Kasumi-1 (cell line): ENCODE results near the gene SMOC2.

ENCODE experiments used
- DNase-seq, 2 experiments: peaks; one replicate each; lab custom pipeline; 2025; lab: John Stamatoyannopoulos, UW

The SMOC2 gene

DNA sequence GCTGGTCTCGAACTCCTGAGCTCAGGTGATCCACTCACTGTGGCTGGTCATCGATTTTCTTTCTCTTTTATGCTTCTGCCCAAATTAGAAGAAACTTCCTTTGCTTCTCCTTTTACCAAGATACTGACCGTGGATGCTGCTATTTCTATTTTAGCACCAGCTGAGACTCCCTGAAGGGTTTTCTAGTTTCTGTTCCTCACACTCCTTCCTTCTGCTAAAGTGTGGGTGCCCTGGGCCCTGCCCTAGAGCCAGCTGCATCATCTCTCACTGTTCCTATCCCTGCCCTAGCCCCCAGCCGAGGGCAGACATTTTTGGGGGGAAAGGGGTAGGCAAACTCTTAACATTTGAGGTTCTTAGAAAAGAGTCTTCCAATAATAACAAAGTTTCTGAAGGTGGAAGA lies 6.3 kb downstream of the SMOC2 start:
- no peak for DNase-seq

DNA sequence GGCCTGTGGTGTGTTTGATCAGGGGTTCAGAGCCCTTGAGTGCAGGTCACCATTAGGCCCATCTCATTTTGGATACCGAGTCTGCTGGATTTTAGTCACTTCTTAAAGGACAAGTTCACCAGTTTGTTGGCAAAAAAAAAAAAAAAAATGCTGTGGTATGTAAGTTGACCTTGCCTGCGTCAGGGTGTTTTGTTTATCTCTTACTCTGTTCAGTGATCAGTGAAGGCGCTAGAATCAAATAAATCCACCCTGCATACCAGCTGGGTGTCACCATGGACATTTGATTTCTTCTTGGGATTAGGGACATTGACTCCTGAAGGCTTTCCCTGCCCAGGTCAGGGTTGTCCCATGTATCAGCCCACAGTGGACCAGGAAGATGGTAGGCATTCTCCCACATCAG lies 6.7 kb downstream of the SMOC2 start:
- no peak for DNase-seq

DNA sequence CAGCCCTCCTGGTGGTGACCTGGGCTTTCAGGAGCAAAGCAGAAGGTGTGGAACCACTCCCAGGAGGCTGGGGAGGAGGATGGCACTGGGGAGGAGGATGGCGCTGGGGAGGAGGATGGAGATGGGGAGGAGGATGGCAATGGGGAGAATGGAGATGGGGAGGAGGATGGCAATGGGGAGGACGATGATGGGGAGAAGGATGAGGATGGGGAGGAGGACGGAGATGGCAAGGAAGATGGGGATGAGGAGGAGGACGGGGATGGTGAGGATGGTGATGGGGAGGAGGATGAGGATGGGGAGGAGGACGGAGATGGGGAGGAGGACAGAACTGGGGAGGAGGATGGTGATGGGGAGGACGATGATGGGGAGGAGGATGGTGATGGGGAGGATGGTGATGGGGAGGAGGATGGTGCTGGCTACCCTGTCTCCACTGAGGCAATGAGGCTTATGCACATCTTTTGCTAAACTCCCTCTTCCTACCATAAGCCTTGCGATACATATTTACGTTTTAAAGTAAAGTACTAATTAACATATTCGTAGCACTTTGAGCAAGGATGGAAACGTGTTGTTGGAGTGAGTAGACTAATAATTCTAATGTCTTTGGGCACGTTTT lies 7.4 kb downstream of the SMOC2 start:
- no peak for DNase-seq

- DNase-seq: no peak
Measured at GRCh38 chr6:168450917-168451316, 9.9 kb downstream of the SMOC2 start.

GRCh38 chr6:168451805-168452517 lies 11.0 kb downstream of the SMOC2 start:
- no peak for DNase-seq

DNA sequence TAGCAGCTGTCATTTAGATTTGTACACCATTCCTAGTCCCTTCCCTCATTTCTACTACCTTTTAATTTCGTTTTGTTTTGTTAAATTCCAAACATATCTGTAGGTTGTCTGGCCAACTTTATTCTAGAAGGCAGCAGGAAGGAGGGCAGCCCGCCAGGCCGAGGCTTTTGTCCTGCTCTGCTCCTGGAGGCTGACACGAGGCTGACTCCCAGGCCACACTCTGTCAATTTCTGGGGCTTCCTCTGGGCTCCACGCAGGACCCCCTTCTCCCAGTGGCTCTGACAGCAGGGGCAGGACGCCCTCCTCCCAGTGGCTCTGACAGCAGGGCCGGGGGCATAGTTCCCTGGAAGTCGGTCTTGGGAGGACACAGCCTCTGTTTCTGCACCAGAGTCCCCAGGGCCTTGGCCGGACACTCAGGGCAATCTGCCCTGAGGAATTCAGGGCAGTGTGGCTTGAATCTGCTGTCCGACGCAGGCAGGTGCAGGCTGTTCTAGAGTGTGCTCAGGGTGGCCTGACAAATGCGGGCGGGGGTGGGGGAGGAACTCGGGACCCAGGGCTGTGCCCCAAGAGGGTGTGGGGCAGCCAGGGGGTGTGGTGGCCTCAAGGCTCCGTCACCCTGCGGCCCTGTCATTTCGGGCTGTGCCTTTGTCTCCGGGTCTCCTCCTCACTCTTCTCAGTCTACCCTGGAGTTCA lies 11.8 kb downstream of the SMOC2 start:
- no peak for DNase-seq

DNA sequence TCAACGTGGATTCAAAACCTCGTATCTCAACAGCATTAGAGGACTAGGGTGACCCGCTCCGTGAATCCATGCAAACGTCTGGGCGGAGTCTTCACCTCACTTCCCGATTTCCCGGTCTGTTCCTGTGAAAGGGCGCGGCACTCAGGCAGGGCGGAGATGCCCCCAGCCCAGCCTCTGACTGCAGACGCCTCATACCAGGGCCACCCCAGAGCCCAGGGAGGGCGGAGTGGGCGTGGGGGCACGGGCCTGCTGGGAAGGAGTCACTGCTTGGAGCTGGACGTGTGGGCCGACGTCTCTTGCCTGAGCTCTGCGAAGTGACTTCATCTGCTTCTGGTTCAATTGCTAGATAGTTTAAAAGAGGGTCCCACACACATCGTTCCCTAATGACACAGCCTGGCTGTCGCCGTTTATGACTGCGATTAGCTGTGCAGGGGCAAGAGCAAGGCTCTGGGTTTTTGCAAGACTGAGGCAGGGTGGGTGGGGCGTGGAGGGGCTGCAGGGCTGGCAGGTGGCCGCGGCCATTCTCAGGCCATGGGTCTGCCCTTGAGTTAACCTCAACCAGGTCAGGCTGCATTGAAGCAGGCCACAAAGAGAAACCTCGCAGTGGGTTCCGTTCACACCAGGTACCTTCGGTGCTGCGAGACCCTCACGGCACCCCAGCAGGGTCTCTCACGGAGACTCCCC lies 15.0 kb downstream of the SMOC2 start:
- no peak for DNase-seq

DNA sequence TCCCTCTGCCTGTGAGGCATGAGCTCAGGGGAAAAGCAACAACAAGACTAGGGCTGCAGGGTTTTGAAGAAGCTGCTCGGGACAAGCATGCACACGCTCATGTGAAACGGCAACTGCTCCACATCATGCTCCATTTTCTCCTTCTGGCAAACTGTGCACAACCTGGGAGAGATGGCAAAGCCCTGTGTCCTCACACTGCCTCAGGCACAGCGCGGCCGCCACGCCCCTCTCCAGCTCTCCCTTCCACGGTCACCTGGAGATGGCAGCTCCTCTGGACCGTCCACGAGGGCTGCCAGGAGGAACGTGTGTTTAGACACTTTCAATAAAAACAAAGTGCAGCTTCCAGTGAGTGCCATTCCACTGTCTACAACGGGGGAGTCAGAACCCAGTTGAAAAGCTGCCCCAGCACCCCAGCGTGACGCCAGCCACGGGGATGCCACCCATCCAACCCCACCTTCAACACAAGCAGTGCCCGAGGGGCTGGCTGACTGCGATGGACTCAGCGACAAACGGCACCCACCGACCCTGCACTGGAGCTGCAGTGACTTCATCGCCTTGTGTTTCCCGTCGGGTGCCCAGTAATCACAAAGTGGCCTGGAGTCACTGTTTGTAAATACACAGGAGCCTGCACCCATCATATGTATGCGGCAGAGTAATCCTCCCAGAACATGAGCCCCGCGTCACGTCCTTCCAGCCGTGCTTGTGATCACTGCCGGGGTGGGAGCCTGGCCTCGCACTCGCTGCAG lies 16.1 kb downstream of the SMOC2 start:
- DNase-seq: no peak

DNA sequence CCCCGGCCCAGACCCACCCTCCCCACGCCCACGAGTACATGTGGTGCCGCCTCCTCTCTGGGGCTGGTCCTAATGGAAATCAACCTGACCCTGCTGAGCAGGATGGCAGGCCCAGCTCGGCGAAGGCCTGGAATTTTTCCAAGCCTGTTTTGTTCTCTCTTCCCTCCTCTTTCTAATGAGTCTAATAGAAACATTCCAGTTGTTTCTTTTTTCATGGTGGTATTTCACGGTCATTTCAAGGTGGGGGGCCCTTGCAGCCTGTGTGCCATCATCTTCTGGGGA lies 16.6 kb downstream of the SMOC2 start:
- no peak for DNase-seq

GRCh38 chr6:168458101-168458500 lies 17.1 kb downstream of the SMOC2 start:
- DNase-seq: no peak

GRCh38 chr6:168459572-168459971 lies 18.6 kb downstream of the SMOC2 start:
- DNase-seq: no peak

DNA sequence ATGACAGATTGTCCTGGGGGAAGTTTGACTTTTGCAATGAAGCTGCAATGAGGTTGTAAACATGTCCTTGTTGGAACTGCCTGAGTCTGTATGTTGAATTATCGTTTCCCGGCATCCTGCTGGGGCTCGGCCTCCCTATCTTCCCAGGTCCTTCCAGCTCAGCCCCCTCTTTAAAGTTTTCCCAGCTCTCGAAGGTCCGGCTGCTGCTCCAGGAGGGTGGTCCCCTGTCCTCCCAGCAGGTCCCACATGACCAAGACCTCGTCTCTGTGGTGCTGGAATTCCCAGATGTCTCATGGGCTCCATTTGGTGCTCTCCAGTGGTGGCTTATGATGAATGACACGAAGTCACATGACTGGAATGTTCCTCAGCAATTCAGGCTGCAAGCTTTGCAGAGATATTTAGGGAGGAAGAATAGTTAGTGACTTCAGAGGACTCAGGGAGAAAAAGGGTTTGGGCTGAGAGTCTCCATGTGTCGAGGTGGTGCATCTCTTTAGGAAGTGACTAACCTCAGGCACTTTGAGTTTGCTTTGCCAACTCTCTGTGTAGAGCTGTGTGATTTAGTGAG lies 21.4 kb downstream of the SMOC2 start:
- no peak for DNase-seq

GRCh38 chr6:168464546-168464945 lies 23.6 kb downstream of the SMOC2 start:
- no peak for DNase-seq

- DNase-seq: no peak
Measured at GRCh38 chr6:168468045-168468444, 27.1 kb downstream of the SMOC2 start.

- DNase-seq: no peak
Measured at GRCh38 chr6:168469521-168469920, 28.5 kb downstream of the SMOC2 start.

GRCh38 chr6:168469926-168470325 lies 28.9 kb downstream of the SMOC2 start:
- DNase-seq: no peak

DNA sequence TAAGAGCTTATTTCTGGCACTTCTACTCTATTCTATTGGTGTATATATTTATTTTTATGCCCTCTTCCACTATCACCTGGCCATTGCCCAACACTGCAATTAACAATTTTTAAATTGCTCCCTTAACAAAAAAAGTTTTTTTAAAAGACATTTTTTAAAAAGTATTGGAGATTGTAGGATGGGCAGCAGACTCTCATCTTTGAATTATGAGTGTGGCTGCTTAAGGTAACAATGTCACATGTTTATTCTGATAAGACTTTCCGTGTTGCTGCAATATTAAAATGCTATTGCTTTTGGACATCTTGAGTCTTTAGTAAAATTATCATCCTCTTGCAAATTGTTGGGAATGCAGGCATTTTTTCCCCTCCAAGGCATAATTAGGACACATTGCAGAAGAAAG lies 31.4 kb downstream of the SMOC2 start:
- no peak for DNase-seq

DNA sequence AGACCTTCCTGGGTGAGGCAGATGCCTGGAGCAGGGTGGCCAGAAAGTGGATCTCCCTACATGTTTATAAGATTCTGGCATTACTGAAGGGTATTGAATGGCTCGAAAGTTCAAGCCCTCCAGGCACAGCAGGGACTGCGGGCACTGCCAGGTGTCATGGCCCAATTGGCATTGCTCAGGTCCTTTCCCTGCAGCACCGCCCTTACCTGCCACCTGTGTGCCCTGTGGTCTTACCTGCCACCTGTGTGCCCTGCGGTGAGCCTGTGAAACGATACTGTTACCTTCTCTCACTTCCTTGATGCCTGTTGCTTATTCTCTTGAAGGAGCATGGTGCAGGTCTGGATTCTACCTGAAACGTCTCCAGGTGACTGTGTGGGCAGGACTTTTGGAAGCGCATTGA lies 32.2 kb downstream of the SMOC2 start:
- no peak for DNase-seq

DNA sequence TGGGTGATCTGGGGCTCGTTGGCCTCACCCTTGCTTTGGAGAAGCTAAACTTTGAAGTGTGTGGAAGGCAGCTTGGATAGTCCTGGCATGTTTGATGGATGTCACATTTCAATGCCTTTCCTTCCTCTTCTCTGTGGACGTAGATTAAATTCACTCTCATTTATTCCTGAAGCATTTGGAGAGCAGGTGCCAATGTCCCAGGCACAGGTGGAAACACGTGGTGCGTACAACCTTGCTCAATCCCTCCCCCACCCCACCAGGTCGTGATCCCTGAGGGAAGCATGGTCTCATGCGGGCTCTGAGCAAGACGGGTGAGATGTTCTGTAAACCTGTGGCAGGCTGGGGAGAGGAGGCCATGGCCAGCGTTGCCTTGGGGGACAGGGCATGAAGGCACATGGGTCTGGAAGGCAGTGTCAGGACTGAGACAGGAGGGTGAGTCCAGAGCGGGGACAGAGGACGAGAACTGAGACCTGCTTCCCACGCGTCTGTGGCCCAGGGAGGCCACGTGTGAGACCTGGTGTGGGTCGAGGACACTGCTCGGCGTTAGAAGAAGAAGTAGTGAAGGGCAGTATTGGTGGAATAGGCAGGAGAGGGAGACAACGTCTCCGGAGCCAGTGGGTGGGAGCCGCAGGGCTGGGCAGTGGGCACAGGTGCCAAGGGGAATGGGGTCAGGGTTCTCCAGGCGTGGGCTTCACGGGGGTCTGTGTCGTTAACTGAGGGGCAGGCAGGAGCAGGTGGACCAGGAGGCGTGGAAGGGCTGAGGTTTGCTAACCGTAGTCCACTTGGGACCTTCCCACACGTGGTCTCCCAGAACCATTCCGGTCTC lies 34.4 kb downstream of the SMOC2 start:
- DNase-seq: no peak

- DNase-seq: no peak
Measured at GRCh38 chr6:168479421-168479820, 38.4 kb downstream of the SMOC2 start.

- DNase-seq: no peak
Measured at GRCh38 chr6:168480481-168480880, 39.5 kb downstream of the SMOC2 start.
